GM23338 (cell line): ENCODE data around the gene FMN1.

Experiments
- CREB1 ChIP-seq: fragments of 250-450 bp; sonication (Bioruptor Pico); IDR thresholded peaks from 2 replicates; pipeline ENCODE4 v1.5.0; 2020; ENCODE audit warnings: low read depth, mild to moderate bottlenecking, moderate library complexity
- ETS1 ChIP-seq: IDR thresholded peaks from 2 replicates; pipeline ENCODE4 v1.6.1; 2016; ENCODE audit warnings: antibody characterized with exemption
- EZH2 ChIP-seq: fragments of 200-600 bp; sonication (generic); IDR thresholded peaks from one replicate; pipeline ENCODE4 v1.8.0; 2017; ENCODE audit warnings: antibody characterized with exemption, mild to moderate bottlenecking, low read depth; ENCODE audit not compliant: unreplicated experiment
- EZH2phosphoT487 ChIP-seq: fragments of 200-600 bp; sonication (generic); IDR thresholded peaks from one replicate; pipeline ENCODE4 v1.8.1; 2018; ENCODE audit warnings: antibody characterized with exemption; ENCODE audit not compliant: unreplicated experiment
- JUNB ChIP-seq: IDR thresholded peaks from one replicate; pipeline ENCODE4 v1.6.1; 2016; ENCODE audit warnings: antibody characterized with exemption; ENCODE audit not compliant: unreplicated experiment
- NANOG ChIP-seq: IDR thresholded peaks from 2 replicates; pipeline ENCODE4 v1.6.1; 2016; ENCODE audit warnings: antibody characterized with exemption, borderline replicate concordance
- POLR2AphosphoS5 ChIP-seq: IDR thresholded peaks from 2 replicates; pipeline ENCODE4 v1.6.1; 2016; ENCODE audit warnings: antibody characterized with exemption, low read depth
- REST ChIP-seq: IDR thresholded peaks from one replicate; pipeline ENCODE4 v1.6.1; 2018; ENCODE audit warnings: antibody characterized with exemption; ENCODE audit not compliant: unreplicated experiment
- STAT1 ChIP-seq: IDR thresholded peaks from one replicate; pipeline ENCODE4 v1.6.1; 2016; ENCODE audit warnings: antibody characterized with exemption; ENCODE audit not compliant: unreplicated experiment
- ZNF114 ChIP-seq: fragments of 250-450 bp; sonication (Bioruptor Pico); IDR thresholded peaks from 2 replicates; pipeline ENCODE4 v1.5.0; 2020; ENCODE audit warnings: mild to moderate bottlenecking, moderate library complexity
- ZNF331 ChIP-seq: fragments of 250-450 bp; sonication (Bioruptor Pico); IDR thresholded peaks from 2 replicates; pipeline ENCODE4 v1.5.0; 2020; ENCODE audit warnings: low read depth, mild to moderate bottlenecking, moderate library complexity
- ZNF462 ChIP-seq: fragments of 250-450 bp; sonication (Bioruptor Pico); IDR thresholded peaks from 2 replicates; pipeline ENCODE4 v1.5.0; 2020; ENCODE audit warnings: mild to moderate bottlenecking, moderate library complexity
- TF ChIP-seq, protein P1 (sequence below), 2 experiments: fragments of 200-600 bp in 1 of 2; sonication (generic) in 1 of 2; conservative IDR thresholded peaks; 2 replicates each; pipeline versions ENCODE4 v1.5.1 to v1.6.1; 2016 to 2017; ENCODE audit warnings: antibody characterized with exemption in 2 of 2, low read depth in 2 of 2, mild to moderate bottlenecking in 2 of 2, moderate library complexity in 1 of 2

- TF ChIP-seq, protein P1, sequence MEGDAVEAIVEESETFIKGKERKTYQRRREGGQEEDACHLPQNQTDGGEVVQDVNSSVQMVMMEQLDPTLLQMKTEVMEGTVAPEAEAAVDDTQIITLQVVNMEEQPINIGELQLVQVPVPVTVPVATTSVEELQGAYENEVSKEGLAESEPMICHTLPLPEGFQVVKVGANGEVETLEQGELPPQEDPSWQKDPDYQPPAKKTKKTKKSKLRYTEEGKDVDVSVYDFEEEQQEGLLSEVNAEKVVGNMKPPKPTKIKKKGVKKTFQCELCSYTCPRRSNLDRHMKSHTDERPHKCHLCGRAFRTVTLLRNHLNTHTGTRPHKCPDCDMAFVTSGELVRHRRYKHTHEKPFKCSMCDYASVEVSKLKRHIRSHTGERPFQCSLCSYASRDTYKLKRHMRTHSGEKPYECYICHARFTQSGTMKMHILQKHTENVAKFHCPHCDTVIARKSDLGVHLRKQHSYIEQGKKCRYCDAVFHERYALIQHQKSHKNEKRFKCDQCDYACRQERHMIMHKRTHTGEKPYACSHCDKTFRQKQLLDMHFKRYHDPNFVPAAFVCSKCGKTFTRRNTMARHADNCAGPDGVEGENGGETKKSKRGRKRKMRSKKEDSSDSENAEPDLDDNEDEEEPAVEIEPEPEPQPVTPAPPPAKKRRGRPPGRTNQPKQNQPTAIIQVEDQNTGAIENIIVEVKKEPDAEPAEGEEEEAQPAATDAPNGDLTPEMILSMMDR (conservative IDR thresholded peaks at IDR 0.05; ENCODE audit: low read depth in 2 of 2), result no peak
- TF ChIP-seq REST (no peak), EZH2 (no peak), EZH2phosphoT487 (no peak), JUNB (no peak), POLR2AphosphoS5 (no peak), CREB1 (CRISPR knock-in tag) (no peak), ETS1 (no peak), ZNF331 (CRISPR knock-in tag) (no peak), NANOG (no peak), STAT1 (no peak), ZNF462 (CRISPR knock-in tag) (no peak), ZNF114 (CRISPR knock-in tag) (no peak)
Measured at GRCh38 chr15:33009603-33010002, 184.9 kb downstream of the FMN1 start.
